IPS-18a (cell line): ENCODE data around the gene SAMD3.

Source experiments
- H3K27ac ChIP-seq: one replicate; pipeline ENCODE4 v1.5.1; 2013; ENCODE audit warnings: low read length
- H3K27me3 ChIP-seq: one replicate; pipeline ENCODE4 v1.6.1; 2013; ENCODE audit warnings: mild to moderate bottlenecking, low read length; ENCODE audit not compliant: control insufficient read depth, insufficient read depth
- H3K36me3 ChIP-seq: one replicate; pipeline ENCODE4 v1.6.1; 2013; ENCODE audit warnings: low read depth, low read length; ENCODE audit not compliant: control insufficient read depth
- H3K4me1 ChIP-seq: one replicate; pipeline ENCODE4 v1.6.1; 2013; ENCODE audit warnings: low read depth, low read length; ENCODE audit not compliant: control insufficient read depth
- H3K4me3 ChIP-seq: one replicate; pipeline ENCODE4 v1.5.1; 2013; ENCODE audit warnings: low read length
- H3K9ac ChIP-seq: one replicate; pipeline ENCODE4 v1.6.1; 2013; ENCODE audit warnings: mild to moderate bottlenecking, low read length, moderate library complexity
- H3K9me3 ChIP-seq: one replicate; pipeline ENCODE4 v1.6.1; 2013; ENCODE audit warnings: low read depth, low read length; ENCODE audit not compliant: control insufficient read depth

Gene SAMD3

GRCh38 chr6:130098317-130098716 is 124.4 kb downstream of the SAMD3 start:
- Histone ChIP-seq H3K27ac (no peak overlapping the region), H3K4me3 (no peak overlapping the region), H3K9ac (no peak overlapping the region), H3K36me3 (peaks cover 4% of the 10 kb centered on the region), H3K9me3 (no peaks in the 10 kb centered on the region), H3K27me3 (no peaks in the 10 kb centered on the region), H3K4me1 (no peaks in the 10 kb centered on the region)
